ENCODE measurements around the gene FOXP1. TPM values are rescaled to one million over a fixed set of nuclear protein-coding genes. Genes with fewer than 3 reads are reported as not detected.

The FOXP1 gene
- total RNA-seq, 1 experiment from 2014 or later, result 75.3 TPM

DNA sequence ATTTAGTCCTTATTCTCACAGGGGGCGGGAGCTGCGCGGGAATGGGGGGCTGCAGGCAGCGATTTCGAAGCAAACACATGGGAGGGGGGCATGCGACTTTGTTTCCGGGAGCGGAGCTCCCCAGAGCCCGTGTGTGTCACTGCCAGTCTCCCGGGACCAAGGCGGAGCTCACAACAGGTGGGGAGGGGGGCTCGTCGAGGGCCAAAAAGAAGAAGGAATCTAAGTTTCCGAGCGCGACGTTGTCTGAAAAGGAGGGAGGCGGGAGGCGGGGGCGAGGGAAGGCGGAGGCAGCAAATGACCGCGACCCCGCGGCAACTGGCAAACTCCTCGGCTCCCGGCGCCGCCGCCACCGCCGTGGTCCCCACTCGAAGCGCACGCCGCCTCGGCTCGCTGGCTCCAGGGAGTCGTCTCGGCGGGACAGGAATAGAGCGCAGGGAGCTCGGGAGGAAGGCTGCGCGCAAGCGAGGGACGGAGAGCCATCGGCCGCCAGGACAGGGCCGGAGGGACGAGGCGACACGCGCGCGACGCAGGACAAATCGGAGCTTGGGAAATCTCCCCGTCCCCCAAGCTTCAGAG, 1.4 kb downstream of the FOXP1 start:
- no peak for TF ChIP-seq CTCF (conservative IDR thresholded peaks at IDR 0.05)

More for the DNA sequence above, 1.4 kb downstream of the FOXP1 start:
- Mint-ChIP-seq H3K27ac (peak overlapping the region in 2 of 3 experiments; percentile 34 to 74; a peak in 2 of 7 replicates), H3K27me3 (ENCODE audit: low read depth) (peaks cover 37% of the 10 kb centered on the region), H3K9me3 (no peaks in the 10 kb centered on the region), H3K4me3 (peak overlapping the region; percentile 78 to 94), H3K4me1 (peaks cover 22 to 24% of the 10 kb centered on the region in 2 experiments), H3K36me3 (ENCODE audit: insufficient read depth in 1 of 3, low read depth in 3 of 3) (peaks cover 0 to 7% (median 0%) of the 10 kb centered on the region in 3 experiments; a peak in 1 of 7 replicates)
- Histone ChIP-seq H4K5ac (ENCODE audit: insufficient read length, low read depth, low read length) (no peak overlapping the region), H4K20me1 (ENCODE audit: control insufficient read depth, insufficient read depth, insufficient read length) (no peaks in the 10 kb centered on the region), H3K56ac (ENCODE audit: insufficient read length, low read depth, low read length) (no peak overlapping the region), H3K23ac (ENCODE audit: insufficient read length, low read depth, low read length) (no peak overlapping the region), H3K23me2 (ENCODE audit: insufficient read length, low read depth, low read length, poor library complexity, severe bottlenecking) (peaks cover 29% of the 10 kb centered on the region), H2BK12ac (ENCODE audit: insufficient read length, low read depth, low read length) (no peak overlapping the region), H4K91ac (ENCODE audit: insufficient read length, low read depth, low read length) (no peak overlapping the region), H3K9me3 (ENCODE audit: control insufficient read depth, low read depth, low read length) (no peaks in the 10 kb centered on the region), H3K27ac (ENCODE audit: insufficient read length, low read depth, low read length) (no peak overlapping the region), H2BK15ac (ENCODE audit: low read depth, low read length) (no peak overlapping the region), H3K79me1 (ENCODE audit: insufficient read depth, low read depth, low read length, poor library complexity, severe bottlenecking) (no peaks in the 10 kb centered on the region), H4K8ac (replicated peaks; ENCODE audit: insufficient read length, low read depth, low read length) (no peak overlapping the region), H3K4me1 (ENCODE audit: insufficient read depth, low read length) (0 out of 2 replicates have a peak, but pooled peaks cover 2% of the 10 kb centered on the region), H2BK20ac (ENCODE audit: low read depth, low read length, poor library complexity, severe bottlenecking) (no peak overlapping the region), H2BK120ac (ENCODE audit: low read depth, low read length, poor library complexity, severe bottlenecking) (no peak overlapping the region), H3K79me2 (ENCODE audit: insufficient read depth, low read length) (no peaks in the 10 kb centered on the region), H3K4ac (ENCODE audit: low read depth, low read length) (no peak overlapping the region), H3K27me3 (ENCODE audit: insufficient read depth, low read length) (peaks cover 9% of the 10 kb centered on the region; the same call in 1 of the 2 replicates), H3K18ac (ENCODE audit: insufficient read length, low read depth, low read length) (peak overlapping the region; percentile 77), H3K4me2 (ENCODE audit: insufficient read depth, insufficient read length, low read length) (peak overlapping the region; percentile 63), H2BK5ac (ENCODE audit: insufficient read length, low read length) (no peak overlapping the region), H3T11ph (ENCODE audit: low read length) (no peak overlapping the region), H3K9ac (ENCODE audit: extremely low read depth, insufficient read length, low read length) (peak overlapping the region; percentile 74), H2AFZ (ENCODE audit: low read length) (no peak overlapping the region), H3K14ac (ENCODE audit: insufficient read depth, low read length) (peak overlapping the region; percentile 76; the same call in 1 of the 2 replicates), H2AK5ac (ENCODE audit: insufficient read length, low read length) (no peak overlapping the region)
- peak; percentile 69 for DNase-seq
- WGBS (ENCODE audit: extremely low coverage, insufficient read length, low lambda C conversion rate), result no CpG with 5 or more reads among the region's 59 CpGs

Data from H9 (cell line).